Retinal pigment epithelial cell (primary cell): ENCODE results near the gene PRODH2.

Experiments used
- DNase-seq: peaks from one replicate; pipeline ENCODE4 v3.0.0-alpha.2; 2010; ENCODE audit warnings: low read depth
- H3K4me3 ChIP-seq: 2 replicates; pipeline ENCODE4 v1.5.1; 2011; ENCODE audit warnings: mild to moderate bottlenecking, low read length, control low read depth, moderate library complexity
- CTCF ChIP-seq: conservative IDR thresholded peaks from 2 replicates; pipeline ENCODE4 v1.5.1; 2011; ENCODE audit warnings: low read depth, low read length, control low read depth, inconsistent platforms

PRODH2 gene

DNA sequence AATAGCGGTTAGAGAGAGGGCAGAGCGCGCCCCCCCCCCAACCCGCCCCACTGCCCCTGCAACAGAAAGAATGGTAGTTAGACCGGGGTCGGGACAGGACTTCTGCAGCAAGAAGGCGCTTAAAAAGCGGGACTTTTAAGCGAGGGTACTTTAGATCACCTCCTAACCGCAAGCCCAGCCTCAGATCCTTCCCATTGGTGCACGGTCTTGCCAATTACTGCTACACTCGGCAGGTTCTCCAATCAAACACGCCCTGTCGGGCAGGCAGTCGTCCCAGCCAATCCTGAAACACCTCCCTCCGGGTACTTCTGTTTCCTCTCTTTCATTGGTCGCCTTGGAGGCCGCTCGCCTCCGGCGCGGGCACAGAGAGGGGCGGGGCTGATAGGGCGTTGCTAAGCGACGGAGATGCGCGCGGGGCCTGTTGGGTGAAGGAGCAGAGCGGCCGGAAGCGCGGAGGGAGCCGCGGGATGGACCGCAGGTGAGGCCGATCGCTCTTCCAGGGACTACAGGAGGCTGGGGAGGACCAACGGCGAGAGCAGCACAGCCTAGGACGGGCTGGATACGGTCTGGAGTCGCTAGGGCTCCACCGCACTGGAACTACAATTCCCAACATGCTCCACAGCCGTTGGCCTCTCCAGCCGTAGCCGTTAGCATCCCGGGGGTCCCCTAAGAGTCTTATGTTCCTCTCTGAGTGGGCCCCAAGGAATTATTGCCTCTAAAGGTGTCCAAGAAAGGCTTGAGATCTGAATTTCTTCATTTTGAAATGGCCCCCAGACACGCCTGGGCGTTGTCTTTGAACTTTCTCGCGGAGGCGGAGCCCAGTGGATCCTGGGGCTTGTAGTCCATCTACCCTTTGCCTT, 54.7 kb downstream of the PRODH2 start, which contains the start of gene PROSER3:
TSS of gene PROSER3 (plus strand) at position 428 of the 860 bp plus-strand sequence. CDS start at position 468, 40 bp downstream.
- peak; percentile 99 for DNase-seq
- TF ChIP-seq CTCF: no peak
- peak within 1 kb of the TSS; percentile 83 for H3K4me3 ChIP-seq

DNA sequence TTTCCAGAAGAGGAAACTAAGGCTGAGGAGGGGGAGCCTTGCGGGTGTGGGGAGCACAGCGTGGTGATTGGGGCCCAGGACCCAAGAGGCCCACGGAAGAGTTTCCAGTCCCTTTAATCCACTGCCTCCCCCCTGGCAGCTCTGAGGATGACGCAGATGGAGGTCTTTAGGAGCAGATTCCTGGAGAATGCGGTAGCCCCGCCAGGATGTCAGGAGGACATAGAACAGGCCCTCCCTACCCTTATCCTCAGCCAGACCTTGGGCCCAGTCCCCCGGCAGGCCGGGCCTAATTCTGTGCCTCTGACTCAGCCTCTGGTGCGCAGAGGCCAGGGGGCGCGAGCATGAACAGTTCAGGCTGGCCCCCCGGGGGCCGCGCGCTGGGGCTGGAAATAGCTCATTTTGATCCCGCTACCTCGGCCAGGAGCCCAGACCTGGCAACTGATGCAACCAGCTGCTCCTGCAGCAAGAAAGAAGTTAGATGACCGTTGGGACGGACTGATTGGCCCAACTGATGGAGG, 55.4 kb downstream of the PRODH2 start:
- H3K4me3 ChIP-seq: peak overlapping the region; percentile 83
- TF ChIP-seq CTCF: peak; percentile 12
- DNase-seq: peak; percentile 78

DNA sequence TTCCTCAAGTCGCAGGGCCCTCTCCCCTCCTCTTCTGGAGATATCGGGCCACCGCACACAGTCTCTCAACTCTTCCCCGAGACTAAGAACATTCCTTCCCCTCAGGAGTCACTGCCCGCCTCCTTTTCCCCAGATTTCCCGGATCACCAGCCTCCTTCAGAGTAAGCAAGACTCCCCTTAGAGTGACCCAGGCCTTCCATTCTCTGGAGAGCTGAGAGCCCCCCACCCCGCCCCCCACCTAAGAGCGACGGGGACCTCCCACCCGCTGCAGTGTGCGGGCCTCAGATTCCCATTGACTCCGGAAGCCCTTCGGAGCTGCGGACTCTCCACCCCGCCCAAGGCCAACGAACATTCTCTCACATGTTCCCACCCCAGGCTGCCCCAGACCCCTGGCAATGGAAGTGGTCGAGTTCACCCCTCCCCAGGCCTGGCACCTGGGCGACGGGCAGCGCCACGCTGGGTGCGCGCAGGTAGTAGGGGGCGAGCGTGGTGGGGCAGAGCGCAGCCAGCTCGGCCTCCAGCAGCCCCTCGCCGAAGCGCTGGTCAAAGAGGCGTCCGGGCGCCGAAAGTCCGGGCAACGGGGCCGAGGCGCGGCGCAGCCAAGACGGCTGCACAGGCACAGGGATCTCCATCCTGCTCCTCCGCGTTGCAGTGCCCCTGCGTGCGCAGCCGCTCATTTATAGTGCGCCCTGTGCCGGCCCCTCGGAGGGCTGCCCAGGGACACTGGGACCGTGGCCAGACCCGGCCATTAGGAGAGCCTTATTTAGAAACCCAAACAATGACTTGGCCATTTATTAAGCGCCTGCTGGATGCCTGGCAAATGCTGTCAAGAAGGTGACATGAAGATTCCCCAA, 56.0 kb downstream of the PRODH2 start, which contains the start of gene HSPB6:
TSS of gene HSPB6 (minus strand) at position 653 of the 854 bp plus-strand sequence. CDS start at position 632, 21 bp downstream.
- no peak for TF ChIP-seq CTCF
- H3K4me3 ChIP-seq: peak within 1 kb of the TSS; percentile 83
- no peak for DNase-seq

GRCh38 chr19:35755550-35756376, 56.9 kb downstream of the PRODH2 start:
- H3K4me3 ChIP-seq: peak overlapping the region; percentile 83
- TF ChIP-seq CTCF: no peak
- no peak for DNase-seq

GRCh38 chr19:35755131-35755549, 57.5 kb downstream of the PRODH2 start:
- TF ChIP-seq CTCF: no peak
- no peak for DNase-seq
- no peak overlapping the region for H3K4me3 ChIP-seq
